ENCODE data around the gene GBE1. TPM values are rescaled to one million over a fixed set of nuclear protein-coding genes. Genes with fewer than 3 reads are reported as not detected.

GBE1 gene
- total RNA-seq, 1 donor from 2014 or later: 11.3 TPM

DNA sequence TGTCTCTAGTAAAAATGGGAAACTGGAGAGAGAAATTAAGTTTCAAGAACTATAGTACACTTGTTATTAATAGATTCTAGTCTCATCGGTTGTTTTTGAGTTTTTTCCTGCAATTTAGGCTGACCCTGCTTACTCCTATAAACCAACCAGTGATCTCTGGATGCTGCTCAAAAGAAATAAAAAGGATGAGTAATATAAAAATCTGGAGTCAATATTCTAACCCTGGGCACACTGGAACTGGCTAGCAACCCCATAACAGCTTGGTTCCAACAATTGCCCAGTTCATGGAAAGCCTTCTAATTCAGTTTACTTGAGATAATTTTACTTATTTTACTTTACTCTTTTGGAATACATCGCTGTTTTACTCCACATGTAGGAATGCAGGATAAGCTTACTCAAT is 211.6 kb downstream of the GBE1 start:
- H3K36me3 Mint-ChIP-seq (ENCODE audit: unreplicated experiment): peaks cover 7% of the 10 kb centered on the region
- peaks cover 3% of the 10 kb centered on the region for H3K9me3 Mint-ChIP-seq (ENCODE audit: unreplicated experiment)
- no peak overlapping the region for H3K4me3 Mint-ChIP-seq (ENCODE audit: unreplicated experiment)
- no peak overlapping the region for H3K27ac Mint-ChIP-seq (ENCODE audit: unreplicated experiment)
- TF ChIP-seq, protein P1, sequence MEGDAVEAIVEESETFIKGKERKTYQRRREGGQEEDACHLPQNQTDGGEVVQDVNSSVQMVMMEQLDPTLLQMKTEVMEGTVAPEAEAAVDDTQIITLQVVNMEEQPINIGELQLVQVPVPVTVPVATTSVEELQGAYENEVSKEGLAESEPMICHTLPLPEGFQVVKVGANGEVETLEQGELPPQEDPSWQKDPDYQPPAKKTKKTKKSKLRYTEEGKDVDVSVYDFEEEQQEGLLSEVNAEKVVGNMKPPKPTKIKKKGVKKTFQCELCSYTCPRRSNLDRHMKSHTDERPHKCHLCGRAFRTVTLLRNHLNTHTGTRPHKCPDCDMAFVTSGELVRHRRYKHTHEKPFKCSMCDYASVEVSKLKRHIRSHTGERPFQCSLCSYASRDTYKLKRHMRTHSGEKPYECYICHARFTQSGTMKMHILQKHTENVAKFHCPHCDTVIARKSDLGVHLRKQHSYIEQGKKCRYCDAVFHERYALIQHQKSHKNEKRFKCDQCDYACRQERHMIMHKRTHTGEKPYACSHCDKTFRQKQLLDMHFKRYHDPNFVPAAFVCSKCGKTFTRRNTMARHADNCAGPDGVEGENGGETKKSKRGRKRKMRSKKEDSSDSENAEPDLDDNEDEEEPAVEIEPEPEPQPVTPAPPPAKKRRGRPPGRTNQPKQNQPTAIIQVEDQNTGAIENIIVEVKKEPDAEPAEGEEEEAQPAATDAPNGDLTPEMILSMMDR (IDR thresholded peaks at IDR 0.05; ENCODE audit: partially characterized antibody, unreplicated experiment): no peak
- H3K4me1 Mint-ChIP-seq (ENCODE audit: low read depth, unreplicated experiment): no peaks in the 10 kb centered on the region
- H3K27me3 Mint-ChIP-seq (ENCODE audit: unreplicated experiment): peaks cover 2% of the 10 kb centered on the region
- no peak for DNase-seq

DNA sequence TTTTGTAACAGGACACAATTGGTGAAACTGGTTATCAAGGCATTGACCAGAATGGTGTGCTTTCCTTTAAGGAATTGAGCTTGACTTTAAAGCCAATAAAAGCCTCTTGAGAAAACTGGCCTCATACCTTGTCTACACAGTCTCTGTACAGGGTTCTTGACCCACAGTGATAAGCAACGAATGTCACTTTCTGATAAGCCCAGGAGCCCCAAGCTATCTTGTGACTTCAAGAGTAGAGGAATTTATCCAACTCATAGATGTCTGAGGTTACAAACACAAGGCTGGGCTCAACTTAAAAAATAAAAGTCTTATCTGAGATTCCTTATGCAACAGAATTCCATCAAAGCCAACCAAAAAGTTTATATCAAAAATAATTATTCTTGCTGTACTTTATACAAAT is 212.1 kb downstream of the GBE1 start:
- TF ChIP-seq, protein P1 (IDR thresholded peaks at IDR 0.05; ENCODE audit: partially characterized antibody, unreplicated experiment): no peak
- DNase-seq: no peak
- Mint-ChIP-seq H3K4me1 (ENCODE audit: low read depth, unreplicated experiment) (no peaks in the 10 kb centered on the region), H3K27me3 (ENCODE audit: unreplicated experiment) (peaks cover 2% of the 10 kb centered on the region), H3K9me3 (ENCODE audit: unreplicated experiment) (peaks cover 3% of the 10 kb centered on the region), H3K4me3 (ENCODE audit: unreplicated experiment) (no peak overlapping the region), H3K27ac (ENCODE audit: unreplicated experiment) (no peak overlapping the region), H3K36me3 (ENCODE audit: unreplicated experiment) (peaks cover 7% of the 10 kb centered on the region)

DNA sequence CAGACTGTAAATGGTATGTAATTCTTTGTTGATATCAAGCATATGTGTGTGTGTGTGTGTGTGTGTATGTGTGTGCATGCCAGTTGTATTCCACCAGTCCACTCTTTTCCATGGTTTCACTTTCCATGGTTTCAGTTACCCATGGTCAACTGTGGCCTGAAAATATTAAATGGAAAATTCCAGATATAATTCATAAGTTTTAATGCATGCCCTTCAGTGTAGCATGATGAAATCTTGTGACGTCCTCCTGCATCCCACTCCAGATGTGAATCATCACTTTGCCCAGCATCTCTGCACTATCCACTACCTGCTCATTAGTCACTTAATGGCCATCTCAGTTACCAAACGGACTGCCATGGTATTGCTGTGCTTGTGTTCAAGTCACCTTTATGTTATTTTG is 215.9 kb downstream of the GBE1 start:
- DNase-seq: no peak
- Mint-ChIP-seq H3K27me3 (ENCODE audit: unreplicated experiment) (no peaks in the 10 kb centered on the region), H3K27ac (ENCODE audit: unreplicated experiment) (no peak overlapping the region), H3K4me3 (ENCODE audit: unreplicated experiment) (no peak overlapping the region), H3K9me3 (ENCODE audit: unreplicated experiment) (peaks cover 3% of the 10 kb centered on the region), H3K36me3 (ENCODE audit: unreplicated experiment) (peaks cover 7% of the 10 kb centered on the region), H3K4me1 (ENCODE audit: low read depth, unreplicated experiment) (no peaks in the 10 kb centered on the region)
- TF ChIP-seq, protein P1 (IDR thresholded peaks at IDR 0.05; ENCODE audit: partially characterized antibody, unreplicated experiment): no peak

DNA sequence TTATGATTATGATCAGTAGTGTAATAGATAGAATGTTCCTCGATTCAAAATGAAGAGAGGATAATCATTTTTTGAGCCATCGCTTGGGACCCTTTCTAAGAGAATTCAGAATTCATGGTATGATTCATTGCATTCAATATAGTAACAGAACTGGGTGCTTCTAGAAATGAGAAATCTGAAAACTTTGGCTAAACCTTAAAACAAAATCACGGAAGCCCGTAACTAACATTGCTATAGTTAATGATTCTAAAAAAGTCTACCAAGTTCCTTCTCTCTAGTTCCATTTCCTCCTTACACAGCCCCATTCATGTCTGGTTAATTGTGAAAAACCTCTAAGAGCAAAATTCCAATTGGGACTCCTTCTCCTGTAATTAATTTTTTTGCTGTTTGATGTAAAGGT is 217.1 kb downstream of the GBE1 start:
- peaks cover 3% of the 10 kb centered on the region for H3K9me3 Mint-ChIP-seq (ENCODE audit: unreplicated experiment)
- DNase-seq: no peak
- TF ChIP-seq, protein P1 (IDR thresholded peaks at IDR 0.05; ENCODE audit: partially characterized antibody, unreplicated experiment): no peak

DNA sequence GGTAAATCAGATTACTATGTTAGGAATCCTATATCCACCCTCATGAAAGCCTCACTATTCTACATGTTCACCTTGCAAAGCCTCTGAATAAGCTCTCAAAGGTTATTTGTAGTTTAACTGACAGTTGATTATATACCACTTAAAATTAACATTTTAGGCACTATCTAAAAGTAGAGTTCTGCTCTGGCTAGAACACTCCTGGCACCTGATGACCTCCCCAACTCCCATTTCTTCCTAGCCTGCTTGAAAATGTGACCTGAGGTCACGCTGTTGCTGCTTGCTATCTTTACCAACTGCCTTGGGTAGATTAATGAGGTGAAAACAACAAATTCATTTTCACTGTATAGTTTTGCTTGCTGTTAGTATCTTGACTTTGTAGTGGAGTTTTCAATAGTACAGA is 220.7 kb downstream of the GBE1 start:
- no peak for DNase-seq
- Mint-ChIP-seq H3K4me1 (ENCODE audit: low read depth, unreplicated experiment) (no peaks in the 10 kb centered on the region), H3K36me3 (ENCODE audit: unreplicated experiment) (no peaks in the 10 kb centered on the region), H3K27me3 (ENCODE audit: unreplicated experiment) (no peaks in the 10 kb centered on the region), H3K27ac (ENCODE audit: unreplicated experiment) (no peak overlapping the region), H3K9me3 (ENCODE audit: unreplicated experiment) (no peaks in the 10 kb centered on the region), H3K4me3 (ENCODE audit: unreplicated experiment) (no peak overlapping the region)
- TF ChIP-seq, protein P1 (IDR thresholded peaks at IDR 0.05; ENCODE audit: partially characterized antibody, unreplicated experiment): no peak

More for the DNA sequence above, 217.1 kb downstream of the GBE1 start:
- Mint-ChIP-seq H3K36me3 (ENCODE audit: unreplicated experiment) (peaks cover 7% of the 10 kb centered on the region), H3K27me3 (ENCODE audit: unreplicated experiment) (no peaks in the 10 kb centered on the region), H3K4me3 (ENCODE audit: unreplicated experiment) (no peak overlapping the region), H3K27ac (ENCODE audit: unreplicated experiment) (no peak overlapping the region), H3K4me1 (ENCODE audit: low read depth, unreplicated experiment) (no peaks in the 10 kb centered on the region)
